NCI-H748 (cell line): ENCODE data around the gene COL11A1.
"Not testable (repeated sequence)": the region's sequence is repeated elsewhere in the genome, so short reads cannot be mapped to it uniquely, and the experiment has no call there.

ENCODE experiments used
- DNase-seq: peaks from one replicate; lab custom pipeline; 2025; ENCODE audit not compliant: unreplicated experiment; lab: John Stamatoyannopoulos, UW

Gene COL11A1

DNA sequence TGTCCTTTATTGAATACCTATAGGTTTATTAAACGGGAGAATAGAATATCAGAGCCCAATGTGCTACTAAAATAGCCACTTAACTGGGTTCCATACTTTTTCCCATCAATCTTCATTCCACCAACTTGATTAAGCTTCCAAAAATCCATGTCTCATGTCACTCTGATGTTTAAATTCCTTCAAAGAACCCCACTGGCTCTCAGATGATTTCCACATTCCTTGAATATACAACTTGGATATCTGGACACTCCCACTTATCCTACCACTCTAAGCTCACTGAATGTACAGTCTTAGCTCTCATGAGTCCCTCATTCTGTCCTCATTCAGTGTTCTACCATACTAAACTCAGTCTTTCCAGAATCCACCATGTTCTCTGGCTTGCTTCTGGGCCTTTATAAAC, 21.1 kb downstream of the COL11A1 start:
- DNase-seq: no peak

DNA sequence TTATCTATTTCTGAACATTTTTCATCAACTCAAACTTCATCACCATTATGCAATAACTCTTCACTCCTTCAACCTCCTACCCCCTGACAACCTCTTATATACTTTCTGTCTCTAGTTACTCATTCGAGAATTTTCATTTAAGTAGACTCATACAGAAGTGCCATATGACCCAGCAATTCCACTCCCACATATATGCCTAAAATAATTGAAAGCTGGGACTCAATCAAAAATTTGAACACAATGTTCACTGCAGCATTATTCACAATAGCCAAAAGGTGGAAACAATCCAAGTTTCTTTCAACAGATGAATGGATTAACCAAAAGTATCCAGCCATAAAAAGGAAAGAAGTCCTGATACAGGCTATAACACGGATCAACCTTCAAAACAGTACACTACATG, 24.1 kb downstream of the COL11A1 start:
- no peak for DNase-seq

DNA sequence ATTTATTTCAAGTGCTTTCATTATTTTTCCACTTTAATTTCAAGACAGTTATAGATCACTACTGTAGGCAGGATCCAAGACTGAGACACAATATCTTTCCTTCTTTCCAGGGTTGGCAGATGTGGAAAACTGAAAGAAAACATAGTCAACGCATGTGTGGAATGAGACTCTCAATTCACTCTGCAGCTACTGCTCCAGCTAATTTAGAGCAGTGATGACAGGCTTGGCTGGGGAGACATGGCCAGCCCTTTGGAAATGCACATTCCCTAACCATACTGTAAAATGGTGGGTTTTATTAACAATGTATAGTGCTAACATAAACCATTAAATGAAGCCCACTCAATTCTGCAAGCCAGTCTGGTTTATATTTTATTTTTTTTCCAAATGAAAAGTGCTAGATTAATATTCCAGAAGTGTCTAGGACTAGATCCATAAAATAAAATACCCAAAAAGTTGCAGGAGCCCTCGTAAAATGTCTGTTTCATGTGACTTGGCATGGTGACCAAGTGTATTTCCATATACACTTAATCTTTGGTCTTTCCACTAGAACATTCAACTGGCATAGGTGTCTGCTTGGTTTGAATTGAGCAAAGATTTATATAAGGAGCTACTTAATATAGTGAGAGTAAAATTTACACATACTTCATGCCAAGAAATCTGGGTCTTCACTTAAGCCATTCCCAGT, 32.9 kb downstream of the COL11A1 start:
- DNase-seq: no peak

DNA sequence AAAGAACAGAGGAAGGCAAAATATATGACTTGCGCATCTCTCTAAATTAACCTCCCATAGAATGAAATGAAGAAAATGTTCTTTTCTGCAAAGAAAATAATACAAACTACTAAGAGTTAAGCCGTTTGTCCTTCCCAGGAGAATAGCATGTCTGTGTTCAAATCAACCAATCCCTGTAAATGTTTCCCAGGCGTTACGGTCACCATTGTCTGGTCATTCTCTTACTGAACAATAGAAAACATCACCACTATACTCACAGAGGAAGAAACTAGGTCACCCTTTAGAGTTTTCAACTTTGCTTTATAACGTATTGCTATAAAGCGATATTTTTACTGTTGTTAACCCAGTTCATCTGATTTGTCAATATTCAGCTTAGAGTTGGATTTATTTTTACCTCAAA, 34.1 kb downstream of the COL11A1 start:
- no peak for DNase-seq

DNA sequence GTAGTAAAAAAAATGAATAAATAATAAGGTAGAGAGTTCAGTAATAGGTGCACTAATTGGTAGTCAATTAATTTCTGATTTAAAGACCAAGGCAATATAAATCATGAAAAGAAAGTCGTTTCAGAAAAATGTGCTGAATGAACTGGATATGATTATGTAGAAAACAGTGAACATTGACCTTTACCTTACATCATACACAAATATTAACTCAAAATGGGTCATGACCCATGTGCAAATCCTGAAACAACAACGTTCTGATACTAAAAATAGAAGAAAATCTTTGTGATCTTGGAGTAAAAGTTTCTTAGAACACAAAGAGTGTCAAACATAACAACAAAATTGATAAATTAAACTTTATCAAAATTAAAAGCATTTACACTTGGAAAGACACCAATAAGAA, 39.1 kb downstream of the COL11A1 start:
- no peak for DNase-seq

DNA sequence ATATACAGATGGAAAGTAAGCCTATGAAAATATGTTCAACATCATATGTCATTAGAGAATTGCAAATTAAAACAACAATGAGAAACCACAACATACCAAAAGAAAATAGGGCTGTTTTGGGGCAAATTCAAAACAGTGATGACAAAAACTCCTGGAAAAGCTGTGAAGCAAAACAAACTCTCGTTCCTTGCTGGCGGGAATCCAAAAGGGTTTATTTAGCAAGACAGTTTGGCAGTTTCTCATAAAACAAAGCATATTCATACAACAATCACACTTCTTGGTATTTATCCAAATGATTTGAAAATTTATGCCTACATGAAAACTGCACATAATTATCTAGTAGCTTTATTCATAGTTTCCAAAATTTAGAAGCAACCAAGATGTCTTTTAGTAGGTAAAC, 44.4 kb downstream of the COL11A1 start:
- no peak for DNase-seq

DNA sequence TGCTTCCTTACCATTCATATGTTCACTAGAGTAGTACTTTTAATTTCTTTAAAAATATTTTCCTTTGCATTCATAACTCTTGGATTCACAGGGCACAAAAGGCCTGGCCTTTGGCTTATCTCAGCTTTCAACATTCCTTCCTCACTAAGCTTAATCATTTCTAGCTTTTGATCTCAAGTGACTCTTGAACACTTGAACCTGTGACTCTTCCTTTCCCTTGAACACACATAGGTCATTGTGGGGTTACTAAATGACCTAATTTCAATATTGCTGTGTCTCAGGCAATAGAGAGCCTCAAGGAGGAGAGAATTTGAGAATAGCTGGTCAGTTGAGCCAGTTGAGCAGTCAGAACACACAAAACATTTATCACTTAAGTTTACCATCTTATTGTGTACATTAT, 49.9 kb downstream of the COL11A1 start:
- DNase-seq: no peak

DNA sequence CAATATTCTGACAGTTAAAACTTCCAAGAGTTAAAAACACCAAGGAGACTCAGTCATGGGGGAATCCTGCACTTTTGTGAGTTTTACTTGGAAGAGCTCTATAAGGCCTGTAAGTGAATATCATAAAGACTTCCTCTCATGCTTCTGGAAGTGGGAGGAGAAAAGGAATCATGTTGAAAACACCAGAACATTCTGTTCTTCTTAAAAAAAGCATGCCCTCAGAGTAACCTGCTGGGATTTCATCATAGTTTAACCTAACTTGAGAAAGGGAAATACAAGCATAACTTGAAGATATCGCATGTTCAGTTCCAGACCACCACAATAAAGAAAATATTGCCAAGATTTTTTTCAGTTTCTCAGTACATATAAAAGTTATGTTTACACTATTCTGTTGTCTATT, 51.9 kb downstream of the COL11A1 start:
- DNase-seq: no peak

DNA sequence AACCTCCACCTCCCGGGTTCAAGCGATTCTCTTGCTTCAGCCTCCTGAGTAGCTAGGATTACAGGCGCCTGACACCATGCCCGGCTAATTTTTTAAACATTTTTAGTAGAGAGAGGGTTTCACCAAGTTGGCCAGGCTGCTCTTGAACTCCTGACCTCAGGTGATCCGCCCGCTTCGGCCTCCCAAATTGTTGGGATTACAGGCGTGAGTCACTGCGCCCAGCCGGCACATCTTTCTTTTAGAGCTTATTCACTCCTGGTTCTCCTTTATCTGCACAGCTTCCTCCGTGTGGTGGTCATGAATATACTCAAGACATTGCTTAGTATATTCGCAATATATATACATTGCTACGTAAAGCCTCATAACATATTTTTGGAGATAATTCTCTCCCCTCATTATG, 80.2 kb downstream of the COL11A1 start:
- DNase-seq: not testable (repeated sequence)

DNA sequence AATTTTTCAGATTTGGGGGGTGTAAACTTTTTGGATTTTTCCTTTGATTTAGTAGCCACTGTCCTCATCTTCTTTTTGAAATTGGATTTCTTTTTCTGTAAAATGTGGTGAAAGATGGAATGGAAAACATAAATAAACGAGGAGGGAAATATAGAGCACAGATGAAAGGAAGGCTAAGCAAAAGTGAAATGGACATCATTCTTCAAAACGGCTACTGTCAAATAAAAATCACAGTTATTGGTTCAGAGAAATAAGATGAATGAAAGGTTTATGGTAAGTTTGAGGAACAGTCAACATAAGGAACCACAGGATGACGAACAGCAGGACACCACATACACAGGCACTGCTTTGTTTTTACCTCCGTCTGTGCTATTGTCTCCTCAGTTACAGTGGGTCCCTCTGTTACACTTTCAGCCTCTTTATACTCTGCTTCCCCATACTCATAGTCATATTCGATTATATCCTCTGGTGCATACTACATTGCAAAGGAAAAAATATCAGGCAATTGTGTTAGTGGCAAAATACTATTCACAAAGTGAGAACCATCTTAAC, 82.4 kb downstream of the COL11A1 start:
- DNase-seq: peak; percentile 23

DNA sequence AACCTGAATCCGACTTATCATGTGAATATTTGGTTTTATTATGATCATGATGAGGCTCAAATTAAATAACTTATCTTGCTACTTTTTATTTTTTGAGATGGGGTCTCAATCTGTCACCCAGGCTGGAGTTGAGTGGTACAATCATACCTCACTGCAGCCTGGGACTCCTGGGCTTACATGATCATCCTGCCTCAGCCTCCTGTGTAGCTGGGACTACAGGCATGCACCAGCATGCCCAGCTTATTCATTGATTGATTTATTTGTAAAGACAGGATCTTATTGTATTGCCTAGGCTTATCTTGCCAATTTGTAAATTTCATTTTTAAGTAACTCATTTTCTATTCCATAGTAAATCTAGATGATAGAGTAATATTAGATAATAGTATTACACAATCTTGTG, 84.3 kb downstream of the COL11A1 start:
- DNase-seq: peak; percentile 19

DNA sequence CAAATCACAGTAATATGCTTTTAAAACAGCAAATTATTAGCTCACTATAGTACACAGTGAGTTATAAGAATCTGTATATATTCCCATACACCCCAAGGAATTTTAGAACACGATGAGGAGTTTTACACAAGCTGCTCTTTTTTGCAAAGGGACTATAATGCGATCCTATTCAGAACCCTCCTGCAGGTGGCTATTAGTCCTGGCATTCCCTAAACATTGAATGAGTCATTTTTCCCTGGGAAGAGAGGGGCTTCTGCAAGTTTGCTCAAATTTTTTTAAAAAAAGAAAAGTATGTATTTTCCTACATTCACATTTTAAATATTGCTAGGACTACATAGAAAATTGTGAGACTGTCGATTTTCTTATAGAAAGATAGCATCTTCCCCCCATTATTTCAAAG, 106.3 kb downstream of the COL11A1 start:
- no peak for DNase-seq

DNA sequence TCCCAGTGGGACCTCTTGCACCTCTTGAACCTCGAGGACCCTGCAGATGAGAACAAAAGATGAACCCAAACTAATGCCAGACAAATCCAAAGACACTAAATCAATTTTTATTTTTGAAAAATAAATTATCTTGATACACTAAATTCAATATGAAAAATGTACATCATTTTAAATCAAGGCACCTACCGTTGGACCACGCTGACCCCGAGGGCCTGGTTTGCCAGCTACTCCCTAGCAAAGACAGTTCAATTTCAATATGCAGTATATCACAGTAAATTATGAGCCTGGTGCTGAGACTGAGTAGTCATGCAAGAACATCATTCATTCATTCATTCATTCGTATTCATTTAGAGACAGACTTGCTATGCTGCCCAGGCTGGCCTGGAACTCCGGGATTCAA, 129.4 kb downstream of the COL11A1 start:
- DNase-seq: no peak

DNA sequence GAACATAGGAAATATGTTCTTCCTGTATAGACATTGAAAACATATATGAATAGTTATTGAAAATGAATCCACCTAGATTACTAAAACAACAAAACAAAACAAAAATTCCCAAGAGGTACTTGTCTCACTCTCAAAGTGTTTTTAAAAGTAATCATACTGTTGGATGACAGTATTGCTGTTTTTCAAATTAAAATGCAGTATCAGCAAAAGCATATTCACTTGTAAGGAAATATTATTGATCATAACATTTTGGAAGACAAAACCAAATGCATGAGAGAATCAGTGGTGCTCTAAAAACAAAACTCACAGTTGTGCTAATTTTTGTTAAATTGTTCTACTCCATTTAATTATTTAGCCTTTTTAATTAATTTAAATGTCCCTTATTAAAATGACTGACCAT, 131.0 kb downstream of the COL11A1 start:
- DNase-seq: no peak

DNA sequence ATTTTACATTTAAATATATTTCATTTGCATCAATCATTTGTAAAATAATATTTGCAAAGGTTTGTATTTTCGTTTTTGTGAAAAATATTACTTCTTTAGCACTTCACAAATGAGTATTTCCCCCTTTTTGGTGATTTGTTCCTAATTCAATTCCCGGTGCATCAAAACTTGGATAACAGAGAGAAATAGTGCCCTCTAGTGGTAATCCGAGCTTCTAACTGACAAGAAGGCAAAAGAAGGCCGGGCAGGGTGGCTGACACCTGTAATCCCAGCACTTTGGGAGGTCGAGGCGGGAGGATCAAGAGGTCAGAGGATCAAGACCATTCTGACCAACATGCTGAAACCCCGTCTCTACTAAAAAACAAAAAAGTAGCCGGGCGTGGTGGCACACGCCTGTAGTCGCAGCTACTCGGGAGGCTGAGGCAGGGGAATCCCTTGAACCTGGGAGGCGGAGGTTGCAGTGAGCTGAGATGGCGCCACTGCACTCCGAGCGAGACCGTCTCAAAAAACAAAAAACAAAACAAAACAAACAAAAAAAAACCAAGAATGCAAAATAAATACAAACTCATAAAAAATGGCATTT, 137.7 kb downstream of the COL11A1 start:
- peak; percentile 74 for DNase-seq

DNA sequence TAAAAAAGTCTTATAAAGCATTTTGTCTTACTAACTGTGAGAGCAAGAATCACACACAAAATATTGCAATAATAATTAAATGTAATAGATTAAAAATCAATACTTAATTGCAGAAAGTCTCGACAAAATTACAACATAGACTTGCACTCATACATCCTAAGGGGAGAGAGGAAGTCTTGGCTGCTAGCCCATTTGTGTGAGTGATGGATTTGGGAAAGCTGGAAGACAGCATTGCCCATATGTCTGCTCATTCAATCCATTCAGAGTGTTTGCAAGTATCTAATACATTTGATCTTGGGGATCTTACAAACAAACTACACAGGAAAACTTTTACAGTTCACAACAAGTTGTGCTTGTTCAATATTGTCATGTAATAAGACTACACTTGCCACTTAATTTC, 140.5 kb downstream of the COL11A1 start:
- no peak for DNase-seq

DNA sequence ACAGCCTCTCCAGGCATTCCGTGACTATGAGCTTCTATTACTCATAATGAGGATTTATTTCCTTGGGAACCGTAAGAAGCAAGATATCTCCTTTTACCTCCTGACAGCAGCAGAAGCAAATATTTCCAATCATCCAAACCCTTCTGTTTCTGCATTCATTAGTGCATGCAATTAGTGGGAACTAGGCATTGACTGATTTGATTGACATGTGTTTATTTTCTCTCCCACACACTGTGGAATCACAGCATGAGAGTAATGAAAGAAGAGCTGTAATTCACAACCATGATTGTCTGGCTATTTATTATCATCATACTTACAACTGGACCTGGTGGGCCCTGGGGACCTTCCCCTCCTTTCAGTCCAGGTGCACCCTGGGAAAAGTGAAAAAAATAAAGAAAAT, 146.8 kb downstream of the COL11A1 start:
- peak; percentile 87 for DNase-seq

DNA sequence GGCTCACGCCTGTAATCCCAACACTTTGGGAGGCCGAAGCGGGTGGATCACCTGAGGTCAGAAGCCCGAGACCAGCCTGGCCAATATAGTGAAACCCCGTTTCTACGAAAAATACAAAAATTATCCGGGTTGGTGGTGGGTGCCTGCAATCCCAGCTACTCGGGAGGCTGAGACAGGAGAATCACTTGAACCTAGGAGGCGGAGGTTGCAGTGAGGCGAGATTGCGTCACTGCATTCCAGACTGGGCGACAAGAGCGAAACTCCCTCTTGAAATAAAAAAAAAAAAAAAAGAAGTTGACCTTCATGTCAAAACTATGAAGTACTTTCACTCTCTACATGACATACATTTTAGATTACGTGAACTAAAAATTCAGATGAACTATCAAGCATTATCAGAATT, 153.7 kb downstream of the COL11A1 start:
- no peak for DNase-seq

DNA sequence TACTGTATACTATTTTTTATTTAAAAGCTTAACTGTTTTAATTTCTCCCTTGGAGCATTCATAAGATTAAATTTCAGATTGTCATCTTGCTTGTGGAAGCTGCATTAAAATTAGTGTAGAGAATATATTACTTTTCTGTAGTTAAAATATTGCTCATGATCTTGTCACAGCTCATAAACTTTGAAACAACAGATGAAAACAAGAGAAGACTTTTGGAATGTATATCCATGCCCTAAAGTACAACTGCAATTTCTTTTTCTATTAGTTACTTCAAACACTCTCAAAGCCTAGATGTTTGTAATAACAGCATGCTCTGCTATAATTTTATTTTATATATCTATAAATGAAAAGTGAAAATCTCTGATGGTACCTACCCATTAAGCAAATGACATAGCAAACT, 155.9 kb downstream of the COL11A1 start:
- no peak for DNase-seq

DNA sequence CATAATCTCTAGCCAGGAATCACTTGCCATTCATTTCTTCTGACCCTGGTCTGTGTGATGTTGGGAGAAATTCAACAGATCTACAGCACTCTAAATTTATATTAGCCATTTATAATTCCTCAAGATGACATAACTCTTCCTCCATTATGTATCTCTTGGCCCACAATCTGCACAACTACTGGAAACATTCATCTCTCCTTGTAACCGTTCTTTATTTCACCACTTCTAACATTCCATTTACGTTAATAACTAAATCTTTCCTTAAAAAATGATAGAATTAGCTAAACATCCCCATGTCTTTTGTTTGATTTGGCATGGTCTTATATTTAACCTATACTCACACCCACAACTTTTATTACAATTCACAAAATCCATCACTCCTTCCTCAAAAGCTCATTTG, 166.0 kb downstream of the COL11A1 start:
- no peak for DNase-seq

DNA sequence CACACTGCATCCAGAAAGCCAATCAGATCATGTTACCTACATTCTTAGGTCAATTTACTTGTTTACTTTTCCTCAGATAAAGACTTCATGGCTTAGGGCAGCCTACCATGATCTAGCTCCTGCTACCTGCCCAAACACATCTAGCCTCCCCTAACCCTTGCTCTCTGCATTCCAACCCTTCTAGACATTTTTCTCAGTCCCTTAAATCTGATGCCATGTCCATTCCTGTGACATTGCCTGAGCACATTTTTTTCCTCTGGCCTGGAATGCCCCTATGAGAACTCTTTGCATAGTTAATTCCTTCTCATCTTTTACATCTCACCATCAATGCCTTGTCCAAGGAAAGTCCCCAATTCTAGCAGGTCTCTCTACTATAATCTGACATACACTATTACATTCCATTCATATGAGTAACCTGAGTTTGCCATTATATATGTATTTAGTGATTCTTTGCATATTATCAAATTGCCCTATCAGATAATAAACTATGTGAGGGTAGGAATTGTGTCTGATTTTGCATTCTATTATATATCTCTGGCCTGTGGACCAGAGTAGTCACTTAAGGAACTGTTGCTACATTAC, 166.9 kb downstream of the COL11A1 start:
- DNase-seq: no peak

DNA sequence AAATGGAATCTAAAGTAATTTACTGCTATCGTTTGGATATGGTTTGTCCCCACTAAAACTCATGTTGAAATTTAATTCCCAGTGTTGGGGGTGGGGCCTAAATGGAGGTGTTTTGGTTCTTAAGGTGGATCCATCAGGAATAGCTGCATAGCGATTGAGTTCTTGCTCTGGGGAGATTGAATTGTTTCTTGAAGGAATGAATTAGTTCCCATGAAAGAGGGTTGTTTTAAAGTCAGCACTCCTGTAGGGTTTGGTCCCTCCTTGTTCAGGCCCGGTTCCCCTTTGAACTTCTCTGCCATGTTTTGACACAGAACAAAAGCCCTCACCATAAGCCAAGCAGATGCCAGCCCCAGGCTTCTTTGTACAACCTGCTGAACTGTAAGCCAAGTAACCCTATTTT, 170.9 kb downstream of the COL11A1 start:
- peak; percentile 35 for DNase-seq

DNA sequence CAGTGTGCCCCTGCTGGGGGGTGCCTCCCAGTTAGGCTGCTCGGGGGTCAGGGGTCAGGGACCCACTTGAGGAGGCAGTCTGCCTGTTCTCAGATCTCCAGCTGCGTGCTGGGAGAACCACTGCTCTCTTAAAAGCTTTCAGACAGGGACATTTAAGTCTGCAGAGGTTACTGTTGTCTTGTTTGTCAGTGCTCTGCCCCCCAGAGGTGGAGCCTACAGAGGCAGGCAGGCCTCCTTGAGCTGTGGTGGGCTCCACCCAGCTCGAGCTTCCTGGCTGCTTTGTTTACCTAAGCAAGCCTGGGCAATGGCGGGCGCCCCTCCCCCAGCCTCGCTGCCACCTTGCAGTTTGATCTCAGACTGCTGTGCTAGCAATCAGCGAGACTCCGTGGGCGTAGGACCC, 175.0 kb downstream of the COL11A1 start:
- DNase-seq: peak; percentile 75
